NB4 (cell line): Measurements from ENCODE around the gene WHAMM.

Experiments used
- POLR2A ChIP-seq: IDR thresholded peaks from 2 replicates; pipeline ENCODE4 v1.6.1; 2011; ENCODE audit warnings: mild to moderate bottlenecking; ENCODE audit not compliant: insufficient read length; ENCODE audit errors: extremely low read depth
- TF ChIP-seq, protein P1 (sequence below): IDR thresholded peaks from one replicate; pipeline ENCODE4 v1.5.1; 2012; ENCODE audit warnings: low read depth, low read length

GRCh38 chr15:82874961-82875360, 65.5 kb downstream of the WHAMM start:
- TF ChIP-seq, protein P1, sequence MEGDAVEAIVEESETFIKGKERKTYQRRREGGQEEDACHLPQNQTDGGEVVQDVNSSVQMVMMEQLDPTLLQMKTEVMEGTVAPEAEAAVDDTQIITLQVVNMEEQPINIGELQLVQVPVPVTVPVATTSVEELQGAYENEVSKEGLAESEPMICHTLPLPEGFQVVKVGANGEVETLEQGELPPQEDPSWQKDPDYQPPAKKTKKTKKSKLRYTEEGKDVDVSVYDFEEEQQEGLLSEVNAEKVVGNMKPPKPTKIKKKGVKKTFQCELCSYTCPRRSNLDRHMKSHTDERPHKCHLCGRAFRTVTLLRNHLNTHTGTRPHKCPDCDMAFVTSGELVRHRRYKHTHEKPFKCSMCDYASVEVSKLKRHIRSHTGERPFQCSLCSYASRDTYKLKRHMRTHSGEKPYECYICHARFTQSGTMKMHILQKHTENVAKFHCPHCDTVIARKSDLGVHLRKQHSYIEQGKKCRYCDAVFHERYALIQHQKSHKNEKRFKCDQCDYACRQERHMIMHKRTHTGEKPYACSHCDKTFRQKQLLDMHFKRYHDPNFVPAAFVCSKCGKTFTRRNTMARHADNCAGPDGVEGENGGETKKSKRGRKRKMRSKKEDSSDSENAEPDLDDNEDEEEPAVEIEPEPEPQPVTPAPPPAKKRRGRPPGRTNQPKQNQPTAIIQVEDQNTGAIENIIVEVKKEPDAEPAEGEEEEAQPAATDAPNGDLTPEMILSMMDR = no peak
- no peak for TF ChIP-seq POLR2A
